Measurements from ENCODE around the gene SCUBE1. TPM values are rescaled to one million over a fixed set of nuclear protein-coding genes. Genes with fewer than 3 reads are reported as not detected.

Gene SCUBE1
- total RNA-seq, 1 experiment from 2014 or later = 0.54 TPM

- intact Hi-C loops (cut with micrococcal nuclease; ENCODE audit: unreplicated experiment) = no loop called here
- no peak overlapping the region for H3K4me3 Mint-ChIP-seq (ENCODE audit: low read depth, unreplicated experiment)
- H3K9me3 Mint-ChIP-seq (ENCODE audit: low read depth, unreplicated experiment) = no peaks in the 10 kb centered on the region
- DNase-seq = no peak
- BruUV-seq (replicated peaks) = no TSS peak
- peaks cover 34% of the 10 kb centered on the region for H3K27me3 Mint-ChIP-seq (ENCODE audit: unreplicated experiment)
- peaks cover 12% of the 10 kb centered on the region for H3K4me1 Mint-ChIP-seq (ENCODE audit: low read depth, unreplicated experiment)
- H3K36me3 Mint-ChIP-seq (ENCODE audit: insufficient read depth, unreplicated experiment) = no peaks in the 10 kb centered on the region
- TF ChIP-seq CTCF (IDR thresholded peaks at IDR 0.05; ENCODE audit: unreplicated experiment) = no peak
- CTCF ChIA-PET = no interaction called here
- no peak overlapping the region for H3K27ac Mint-ChIP-seq (ENCODE audit: unreplicated experiment)
These were observed 142.6 kb downstream of the SCUBE1 start for GRCh38 chr22:43200555-43200954.

- peaks cover 34% of the 10 kb centered on the region for H3K27me3 Mint-ChIP-seq (ENCODE audit: unreplicated experiment)
- no peak overlapping the region for H3K4me3 Mint-ChIP-seq (ENCODE audit: low read depth, unreplicated experiment)
- TF ChIP-seq CTCF (IDR thresholded peaks at IDR 0.05; ENCODE audit: unreplicated experiment) = no peak
- DNase-seq = no peak
- no peaks in the 10 kb centered on the region for H3K9me3 Mint-ChIP-seq (ENCODE audit: low read depth, unreplicated experiment)
- peaks cover 12% of the 10 kb centered on the region for H3K4me1 Mint-ChIP-seq (ENCODE audit: low read depth, unreplicated experiment)
- no peak overlapping the region for H3K27ac Mint-ChIP-seq (ENCODE audit: unreplicated experiment)
- no peaks in the 10 kb centered on the region for H3K36me3 Mint-ChIP-seq (ENCODE audit: insufficient read depth, unreplicated experiment)
- no TSS peak for BruUV-seq (replicated peaks)
- intact Hi-C loops (cut with micrococcal nuclease; ENCODE audit: unreplicated experiment) = no loop called here
- CTCF ChIA-PET = no interaction called here
These were observed 143.1 kb downstream of the SCUBE1 start for GRCh38 chr22:43200031-43200430.

GRCh38 chr22:43199541-43199940 lies 143.6 kb downstream of the SCUBE1 start:
- H3K27ac Mint-ChIP-seq (ENCODE audit: unreplicated experiment) = no peak overlapping the region
- TF ChIP-seq CTCF (IDR thresholded peaks at IDR 0.05; ENCODE audit: unreplicated experiment) = no peak
- H3K27me3 Mint-ChIP-seq (ENCODE audit: unreplicated experiment) = peaks cover 34% of the 10 kb centered on the region
- intact Hi-C loops (cut with micrococcal nuclease; ENCODE audit: unreplicated experiment) = no loop called here
- no peak overlapping the region for H3K4me3 Mint-ChIP-seq (ENCODE audit: low read depth, unreplicated experiment)
- DNase-seq = no peak
- peaks cover 12% of the 10 kb centered on the region for H3K4me1 Mint-ChIP-seq (ENCODE audit: low read depth, unreplicated experiment)
- CTCF ChIA-PET = no interaction called here
- H3K36me3 Mint-ChIP-seq (ENCODE audit: insufficient read depth, unreplicated experiment) = no peaks in the 10 kb centered on the region
- BruUV-seq (replicated peaks) = no TSS peak
- no peaks in the 10 kb centered on the region for H3K9me3 Mint-ChIP-seq (ENCODE audit: low read depth, unreplicated experiment)

GRCh38 chr22:43198936-43199335 lies 144.2 kb downstream of the SCUBE1 start:
- DNase-seq = no peak
- peaks cover 34% of the 10 kb centered on the region for H3K27me3 Mint-ChIP-seq (ENCODE audit: unreplicated experiment)
- no peaks in the 10 kb centered on the region for H3K9me3 Mint-ChIP-seq (ENCODE audit: low read depth, unreplicated experiment)
- TF ChIP-seq CTCF (IDR thresholded peaks at IDR 0.05; ENCODE audit: unreplicated experiment) = no peak
- no TSS peak for BruUV-seq (replicated peaks)
- H3K4me1 Mint-ChIP-seq (ENCODE audit: low read depth, unreplicated experiment) = peaks cover 12% of the 10 kb centered on the region
- no peak overlapping the region for H3K27ac Mint-ChIP-seq (ENCODE audit: unreplicated experiment)
- intact Hi-C loops (cut with micrococcal nuclease; ENCODE audit: unreplicated experiment) = no loop called here
- no peaks in the 10 kb centered on the region for H3K36me3 Mint-ChIP-seq (ENCODE audit: insufficient read depth, unreplicated experiment)
- CTCF ChIA-PET = no interaction called here
- H3K4me3 Mint-ChIP-seq (ENCODE audit: low read depth, unreplicated experiment) = no peak overlapping the region

GRCh38 chr22:43198126-43198525 lies 145.0 kb downstream of the SCUBE1 start:
- no peak overlapping the region for H3K4me3 Mint-ChIP-seq (ENCODE audit: low read depth, unreplicated experiment)
- CTCF ChIA-PET = no interaction called here
- intact Hi-C loops (cut with micrococcal nuclease; ENCODE audit: unreplicated experiment) = no loop called here
- no TSS peak for BruUV-seq (replicated peaks)
- DNase-seq = no peak
- no peak overlapping the region for H3K27ac Mint-ChIP-seq (ENCODE audit: unreplicated experiment)
- TF ChIP-seq CTCF (IDR thresholded peaks at IDR 0.05; ENCODE audit: unreplicated experiment) = no peak
- H3K9me3 Mint-ChIP-seq (ENCODE audit: low read depth, unreplicated experiment) = no peaks in the 10 kb centered on the region
- no peaks in the 10 kb centered on the region for H3K36me3 Mint-ChIP-seq (ENCODE audit: insufficient read depth, unreplicated experiment)
- H3K4me1 Mint-ChIP-seq (ENCODE audit: low read depth, unreplicated experiment) = peaks cover 12% of the 10 kb centered on the region
- H3K27me3 Mint-ChIP-seq (ENCODE audit: unreplicated experiment) = peaks cover 34% of the 10 kb centered on the region
